Coronary artery (tissue), 2 donors: ENCODE measurements around the gene SLC7A9.
"Not testable (repeated sequence)": the region's sequence is repeated elsewhere in the genome, so short reads cannot be mapped to it uniquely, and the experiment has no call there.

Source experiments
- DNase-seq: peaks from one replicate; pipeline ENCODE4 v3.0.0-alpha.2; 2017; ENCODE audit warnings: low spot score
- H3K27ac ChIP-seq, 2 donors: fragments of 200-600 bp; sonication (generic); one replicate each; pipeline ENCODE4 v1.5.1; 2016 to 2019
- H3K4me3 ChIP-seq: fragments of 200-600 bp; sonication (generic); 2 replicates; pipeline ENCODE4 v1.5.1; 2016; ENCODE audit warnings: mild to moderate bottlenecking, moderate library complexity
- CTCF ChIP-seq: fragments of 200-600 bp; sonication (generic); IDR thresholded peaks from one replicate; pipeline ENCODE4 v1.5.1; 2019; ENCODE audit warnings: antibody characterized with exemption

The SLC7A9 gene

GRCh38 chr19:32789429-32789828, 80.1 kb downstream of the SLC7A9 start:
- no peak for DNase-seq
- Histone ChIP-seq H3K4me3 (no peak overlapping the region), H3K27ac (no peak overlapping the region)
- TF ChIP-seq CTCF, result no peak

GRCh38 chr19:32787895-32788294, 81.7 kb downstream of the SLC7A9 start:
- H3K27ac ChIP-seq, H3K4me3 ChIP-seq, DNase-seq: not testable (repeated sequence)

- not testable (repeated sequence) for DNase-seq, H3K4me3 ChIP-seq, H3K27ac ChIP-seq
Measured at GRCh38 chr19:32787161-32787813, 82.3 kb downstream of the SLC7A9 start.

DNA sequence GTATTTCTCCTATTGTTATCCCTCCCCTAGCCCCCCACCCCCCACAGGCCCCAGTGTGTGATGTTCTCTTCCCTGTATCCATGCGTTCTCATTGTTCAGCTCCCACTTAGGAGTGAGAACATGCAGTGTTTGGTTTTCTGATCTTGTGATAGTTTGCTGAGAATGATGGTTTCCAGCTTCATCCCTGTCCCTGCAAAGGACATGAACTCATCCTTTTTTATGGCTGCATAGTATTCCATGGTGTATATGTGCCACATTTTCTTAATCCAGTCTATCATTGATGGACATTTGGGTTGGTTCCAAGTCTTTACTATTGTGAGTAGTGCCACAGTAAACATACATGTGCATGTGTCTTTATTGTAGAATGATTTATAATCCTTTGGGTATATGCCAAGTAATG, 87.5 kb downstream of the SLC7A9 start:
- not testable (repeated sequence) for H3K27ac ChIP-seq, H3K4me3 ChIP-seq, DNase-seq

DNA sequence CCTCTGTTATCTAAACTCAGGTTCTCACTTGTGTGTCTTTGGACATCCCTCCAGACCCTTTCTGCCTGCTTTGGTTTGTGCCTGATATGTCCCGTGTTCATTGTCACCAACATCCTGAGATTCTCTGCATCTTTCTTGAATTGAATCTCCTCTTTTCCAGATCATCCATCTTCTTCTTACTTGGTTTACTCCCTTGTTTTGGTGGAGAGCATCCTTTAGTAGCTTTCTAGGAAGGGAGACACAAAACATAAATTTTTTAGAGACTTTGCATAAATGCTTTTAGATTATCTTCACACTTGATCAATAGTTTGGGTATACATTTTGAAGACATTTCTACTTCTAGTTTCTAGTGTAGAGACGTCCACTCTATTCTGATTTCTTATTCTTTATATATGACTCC, 88.3 kb downstream of the SLC7A9 start:
- no peak for DNase-seq
- no peak for TF ChIP-seq CTCF
- Histone ChIP-seq H3K4me3 (no peak overlapping the region), H3K27ac (no peak overlapping the region)
